Panc1 (cell line): ENCODE measurements around the gene NPDC1.

ENCODE experiments used
- TCF7L2 ChIP-seq: IDR thresholded peaks from 2 replicates; pipeline ENCODE4 v1.6.1; 2011; ENCODE audit warnings: mild to moderate bottlenecking, low read depth, low read length, inconsistent platforms
- TF ChIP-seq, protein P1 (sequence below): fragments of 450-650 bp; IDR thresholded peaks from 2 replicates; pipeline ENCODE4 v1.5.1; 2017; ENCODE audit warnings: mild to moderate bottlenecking

DNA sequence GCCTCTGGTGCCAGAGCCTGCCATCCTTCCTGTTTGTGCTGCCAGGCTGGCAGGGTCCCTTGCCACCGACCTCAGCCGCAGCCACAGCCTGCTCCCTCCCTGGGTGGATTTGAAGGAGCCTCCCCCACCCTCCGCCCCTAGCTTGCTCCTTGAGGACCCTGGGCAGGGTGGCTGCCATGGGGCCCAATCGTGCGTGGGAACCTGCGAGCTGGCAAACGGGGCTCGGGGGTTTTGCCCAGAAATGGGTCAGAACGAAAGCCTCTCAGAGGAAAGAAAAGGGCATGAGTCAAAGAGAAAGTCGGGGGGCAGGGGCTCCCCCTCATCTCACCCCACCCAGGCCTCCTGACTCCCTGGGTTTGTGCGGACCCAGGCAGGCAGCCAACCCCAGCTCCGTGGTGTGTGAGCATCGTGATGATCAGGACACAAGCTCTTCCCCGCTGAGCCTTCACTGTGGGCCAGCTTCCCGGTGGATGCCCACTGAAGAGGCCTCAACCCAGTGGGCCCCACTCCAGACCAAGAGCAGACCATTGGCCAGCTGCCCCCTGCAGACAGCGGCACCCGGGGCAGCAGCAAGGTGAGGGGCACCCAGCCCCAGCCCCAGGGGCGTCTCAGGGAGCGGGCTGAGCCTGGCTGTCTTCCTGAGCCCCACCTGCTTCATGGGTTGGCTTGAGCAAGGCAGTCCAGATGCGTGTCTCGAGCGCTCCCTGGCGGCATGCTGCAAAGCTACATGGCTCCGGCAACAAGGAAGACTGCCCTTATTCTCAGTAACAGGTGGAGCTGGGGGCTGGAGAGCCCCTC lies 11.1 kb downstream of the NPDC1 start:
- TF ChIP-seq, protein P1, sequence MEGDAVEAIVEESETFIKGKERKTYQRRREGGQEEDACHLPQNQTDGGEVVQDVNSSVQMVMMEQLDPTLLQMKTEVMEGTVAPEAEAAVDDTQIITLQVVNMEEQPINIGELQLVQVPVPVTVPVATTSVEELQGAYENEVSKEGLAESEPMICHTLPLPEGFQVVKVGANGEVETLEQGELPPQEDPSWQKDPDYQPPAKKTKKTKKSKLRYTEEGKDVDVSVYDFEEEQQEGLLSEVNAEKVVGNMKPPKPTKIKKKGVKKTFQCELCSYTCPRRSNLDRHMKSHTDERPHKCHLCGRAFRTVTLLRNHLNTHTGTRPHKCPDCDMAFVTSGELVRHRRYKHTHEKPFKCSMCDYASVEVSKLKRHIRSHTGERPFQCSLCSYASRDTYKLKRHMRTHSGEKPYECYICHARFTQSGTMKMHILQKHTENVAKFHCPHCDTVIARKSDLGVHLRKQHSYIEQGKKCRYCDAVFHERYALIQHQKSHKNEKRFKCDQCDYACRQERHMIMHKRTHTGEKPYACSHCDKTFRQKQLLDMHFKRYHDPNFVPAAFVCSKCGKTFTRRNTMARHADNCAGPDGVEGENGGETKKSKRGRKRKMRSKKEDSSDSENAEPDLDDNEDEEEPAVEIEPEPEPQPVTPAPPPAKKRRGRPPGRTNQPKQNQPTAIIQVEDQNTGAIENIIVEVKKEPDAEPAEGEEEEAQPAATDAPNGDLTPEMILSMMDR: peak; percentile 90
- no peak for TF ChIP-seq TCF7L2
